Measurements from ENCODE around the gene TECTB. TPM values are rescaled to one million over a fixed set of nuclear protein-coding genes. Genes with fewer than 3 reads are reported as not detected.
"Not testable (repeated sequence)": the region's sequence is repeated elsewhere in the genome, so short reads cannot be mapped to it uniquely, and the experiment has no call there.

The TECTB gene
- total and polyA plus RNA-seq, 4 experiments from 2014 or later = not detected

GRCh38 chr10:112251238-112251637 is 32.0 kb upstream of the TECTB start:
- H3K27ac Mint-ChIP-seq; intact Hi-C loops (cut with micrococcal nuclease); H3K4me3 Mint-ChIP-seq; H3K27me3 ChIP-seq (ENCODE audit: insufficient read depth, low read length); H3K4me1 Mint-ChIP-seq; H3K36me3 Mint-ChIP-seq; H3K27me3 Mint-ChIP-seq; H3K4me1 ChIP-seq (ENCODE audit: insufficient read depth, low read length); CTCF ChIA-PET (ENCODE audit: partially characterized antibody); POLR2A ChIA-PET (ENCODE audit: partially characterized antibody); H3K9me3 ChIP-seq (ENCODE audit: control insufficient read depth in 1 of 2, low read length in 2 of 2); H3K4me3 ChIP-seq (ENCODE audit: low read length in 2 of 2); DNase-seq; H3K36me3 ChIP-seq (ENCODE audit: insufficient read depth, low read length); H3K27ac ChIP-seq (ENCODE audit: low read depth, low read length): not testable (repeated sequence)
- H3K9me3 Mint-ChIP-seq = peaks cover 0 to 27% (median 21%) of the 10 kb centered on the region in 8 donors

- no peak for DNase-seq
- intact Hi-C loops (cut with micrococcal nuclease) = no loop called here
- Histone ChIP-seq H3K9me3 (ENCODE audit: control insufficient read depth in 1 of 2, low read length in 2 of 2) (no peaks in the 10 kb centered on the region), H3K27ac (ENCODE audit: low read depth, low read length) (no peak overlapping the region), H3K27me3 (ENCODE audit: insufficient read depth, low read length) (no peaks in the 10 kb centered on the region), H3K4me1 (ENCODE audit: insufficient read depth, low read length) (no peaks in the 10 kb centered on the region), H3K4me3 (ENCODE audit: low read length in 2 of 2) (no peak overlapping the region), H3K36me3 (ENCODE audit: insufficient read depth, low read length) (no peaks in the 10 kb centered on the region)
- Mint-ChIP-seq H3K9me3 (peaks cover 0 to 2% (median 0%) of the 10 kb centered on the region in 8 donors), H3K27ac (no peak overlapping the region), H3K4me3 (no peak overlapping the region), H3K36me3 (no peaks in the 10 kb centered on the region), H3K27me3 (no peaks in the 10 kb centered on the region), H3K4me1 (no peaks in the 10 kb centered on the region)
- CTCF ChIA-PET (ENCODE audit: partially characterized antibody) = no interaction called here
- POLR2A ChIA-PET (ENCODE audit: partially characterized antibody) = no interaction called here
These were observed 24.8 kb upstream of the TECTB start for GRCh38 chr10:112258407-112258806.

- Mint-ChIP-seq H3K27me3 (no peaks in the 10 kb centered on the region), H3K27ac (no peak overlapping the region), H3K4me1 (no peaks in the 10 kb centered on the region), H3K36me3 (no peaks in the 10 kb centered on the region), H3K9me3 (peaks cover 0 to 2% (median 0%) of the 10 kb centered on the region in 8 donors), H3K4me3 (no peak overlapping the region)
- Histone ChIP-seq H3K36me3 (ENCODE audit: insufficient read depth, low read length) (no peaks in the 10 kb centered on the region), H3K9me3 (ENCODE audit: control insufficient read depth in 1 of 2, low read length in 2 of 2) (no peaks in the 10 kb centered on the region), H3K27me3 (ENCODE audit: insufficient read depth, low read length) (no peaks in the 10 kb centered on the region), H3K4me3 (ENCODE audit: low read length in 2 of 2) (no peak overlapping the region), H3K27ac (ENCODE audit: low read depth, low read length) (no peak overlapping the region), H3K4me1 (ENCODE audit: insufficient read depth, low read length) (no peaks in the 10 kb centered on the region)
- POLR2A ChIA-PET (ENCODE audit: partially characterized antibody) = no interaction called here
- CTCF ChIA-PET (ENCODE audit: partially characterized antibody) = no interaction called here
- DNase-seq = no peak
- intact Hi-C loops (cut with micrococcal nuclease) = no loop called here
These were observed 23.5 kb upstream of the TECTB start for GRCh38 chr10:112259688-112260087.

- H3K27ac Mint-ChIP-seq = no peak overlapping the region
- H3K4me1 Mint-ChIP-seq = no peaks in the 10 kb centered on the region
- ChIA-PET CTCF (ENCODE audit: partially characterized antibody) (no interaction called here), POLR2A (ENCODE audit: partially characterized antibody) (no interaction called here)
- no peaks in the 10 kb centered on the region for H3K27me3 Mint-ChIP-seq
- H3K36me3 ChIP-seq (ENCODE audit: insufficient read depth, low read length) = no peaks in the 10 kb centered on the region
- no peak for DNase-seq
- H3K36me3 Mint-ChIP-seq = no peaks in the 10 kb centered on the region
- H3K9me3 Mint-ChIP-seq = peaks cover 0 to under 1% (median 0%) of the 10 kb centered on the region in 8 donors
- H3K4me3 Mint-ChIP-seq = no peak overlapping the region
- H3K4me3 ChIP-seq (ENCODE audit: low read length in 2 of 2) = no peak overlapping the region
- H3K27ac ChIP-seq (ENCODE audit: low read depth, low read length) = no peak overlapping the region
- H3K9me3 ChIP-seq (ENCODE audit: control insufficient read depth in 1 of 2, low read length in 2 of 2) = no peaks in the 10 kb centered on the region
- intact Hi-C loops (cut with micrococcal nuclease) = no loop called here
- no peaks in the 10 kb centered on the region for H3K27me3 ChIP-seq (ENCODE audit: insufficient read depth, low read length)
- no peaks in the 10 kb centered on the region for H3K4me1 ChIP-seq (ENCODE audit: insufficient read depth, low read length)
These were observed 22.4 kb upstream of the TECTB start for GRCh38 chr10:112260831-112261230.

- intact Hi-C loops (cut with micrococcal nuclease) = no loop called here
- Mint-ChIP-seq H3K4me3 (no peak overlapping the region), H3K4me1 (no peaks in the 10 kb centered on the region), H3K9me3 (peaks cover 0 to 3% (median 0%) of the 10 kb centered on the region in 8 donors), H3K27ac (no peak overlapping the region), H3K27me3 (no peaks in the 10 kb centered on the region), H3K36me3 (no peaks in the 10 kb centered on the region)
- ChIA-PET POLR2A (ENCODE audit: partially characterized antibody) (no interaction called here), CTCF (ENCODE audit: partially characterized antibody) (no interaction called here)
- Histone ChIP-seq H3K4me3 (ENCODE audit: low read length in 2 of 2) (no peak overlapping the region), H3K9me3 (ENCODE audit: control insufficient read depth in 1 of 2, low read length in 2 of 2) (no peaks in the 10 kb centered on the region), H3K4me1 (ENCODE audit: insufficient read depth, low read length) (no peaks in the 10 kb centered on the region), H3K27ac (ENCODE audit: low read depth, low read length) (no peak overlapping the region), H3K27me3 (ENCODE audit: insufficient read depth, low read length) (no peaks in the 10 kb centered on the region), H3K36me3 (ENCODE audit: insufficient read depth, low read length) (no peaks in the 10 kb centered on the region)
- no peak for DNase-seq
These were observed 21.8 kb upstream of the TECTB start for GRCh38 chr10:112261281-112261822.

- POLR2A ChIA-PET (ENCODE audit: partially characterized antibody) = no interaction called here
- no peaks in the 10 kb centered on the region for H3K9me3 ChIP-seq (ENCODE audit: control insufficient read depth in 1 of 2, low read length in 2 of 2)
- no peak overlapping the region for H3K27ac ChIP-seq (ENCODE audit: low read depth, low read length)
These were observed 20.7 kb upstream of the TECTB start for GRCh38 chr10:112262546-112262945.

GRCh38 chr10:112265745-112266144 is 17.5 kb upstream of the TECTB start:
- no peaks in the 10 kb centered on the region for H3K4me1 ChIP-seq (ENCODE audit: insufficient read depth, low read length)
- no peak overlapping the region for H3K27ac Mint-ChIP-seq
- no peak overlapping the region for H3K4me3 Mint-ChIP-seq
- no peak overlapping the region for H3K4me3 ChIP-seq (ENCODE audit: low read length in 2 of 2)
- intact Hi-C loops (cut with micrococcal nuclease) = no loop called here
- no peak overlapping the region for H3K27ac ChIP-seq (ENCODE audit: low read depth, low read length)
- no peaks in the 10 kb centered on the region for H3K9me3 ChIP-seq (ENCODE audit: control insufficient read depth in 1 of 2, low read length in 2 of 2)
- no peaks in the 10 kb centered on the region for H3K4me1 Mint-ChIP-seq
- no peaks in the 10 kb centered on the region for H3K36me3 ChIP-seq (ENCODE audit: insufficient read depth, low read length)
- no peak for DNase-seq
- ChIA-PET CTCF (ENCODE audit: partially characterized antibody) (interaction anchor here (1.4 kb wide), 1 partner anchor 129 kb away, joined by 3 read pairs; no protein-coding TSS in a partner anchor), POLR2A (ENCODE audit: partially characterized antibody) (no interaction called here)
- no peaks in the 10 kb centered on the region for H3K27me3 ChIP-seq (ENCODE audit: insufficient read depth, low read length)
- peaks cover 0 to 3% (median 0%) of the 10 kb centered on the region in 8 donors for H3K9me3 Mint-ChIP-seq
- H3K27me3 Mint-ChIP-seq = no peaks in the 10 kb centered on the region
- H3K36me3 Mint-ChIP-seq = no peaks in the 10 kb centered on the region

More at GRCh38 chr10:112262546-112262945, 20.7 kb upstream of the TECTB start:
- H3K4me3 ChIP-seq (ENCODE audit: low read length in 2 of 2) = no peak overlapping the region
- CTCF ChIA-PET (ENCODE audit: partially characterized antibody) = no interaction called here
- H3K36me3 Mint-ChIP-seq = no peaks in the 10 kb centered on the region
- H3K4me1 Mint-ChIP-seq = no peaks in the 10 kb centered on the region
- intact Hi-C loops (cut with micrococcal nuclease) = no loop called here
- no peaks in the 10 kb centered on the region for H3K27me3 ChIP-seq (ENCODE audit: insufficient read depth, low read length)
- H3K4me1 ChIP-seq (ENCODE audit: insufficient read depth, low read length) = no peaks in the 10 kb centered on the region
- H3K27ac Mint-ChIP-seq = no peak overlapping the region
- H3K4me3 Mint-ChIP-seq = no peak overlapping the region
- peaks cover 0 to 3% (median 0%) of the 10 kb centered on the region in 8 donors for H3K9me3 Mint-ChIP-seq
- no peaks in the 10 kb centered on the region for H3K27me3 Mint-ChIP-seq
- no peak for DNase-seq
- no peaks in the 10 kb centered on the region for H3K36me3 ChIP-seq (ENCODE audit: insufficient read depth, low read length)

- Mint-ChIP-seq H3K9me3 (peaks cover 0 to 3% (median 0%) of the 10 kb centered on the region in 8 donors), H3K27ac (no peak overlapping the region), H3K4me1 (no peaks in the 10 kb centered on the region), H3K4me3 (no peak overlapping the region), H3K27me3 (peaks cover 0 to 2% of the 10 kb centered on the region in 2 donors), H3K36me3 (no peaks in the 10 kb centered on the region)
- intact Hi-C loops (cut with micrococcal nuclease) = no loop called here
- no peak for DNase-seq
- ChIA-PET POLR2A (ENCODE audit: partially characterized antibody) (no interaction called here), CTCF (ENCODE audit: partially characterized antibody) (interaction anchor here (1.2 kb wide), 1 partner anchor 39 kb away, joined by 4 read pairs; no protein-coding TSS in a partner anchor)
- no peak overlapping the region for H3K4me3 ChIP-seq (ENCODE audit: low read length in 2 of 2)
- no peaks in the 10 kb centered on the region for H3K9me3 ChIP-seq (ENCODE audit: control insufficient read depth in 1 of 2, low read length in 2 of 2)
- no peaks in the 10 kb centered on the region for H3K36me3 ChIP-seq (ENCODE audit: insufficient read depth, low read length)
- H3K4me1 ChIP-seq (ENCODE audit: insufficient read depth, low read length) = no peaks in the 10 kb centered on the region
- H3K27ac ChIP-seq (ENCODE audit: low read depth, low read length) = no peak overlapping the region
- H3K27me3 ChIP-seq (ENCODE audit: insufficient read depth, low read length) = no peaks in the 10 kb centered on the region
These were observed 13.9 kb upstream of the TECTB start for GRCh38 chr10:112269266-112269665.

Measured in CD4-positive, alpha-beta memory T cell (primary cell).